ENCODE data around the gene WNT5B. TPM values are rescaled to one million over a fixed set of nuclear protein-coding genes. Genes with fewer than 3 reads are reported as not detected.

WNT5B gene
- total and polyA plus RNA-seq, 9 of the 15 experiments (the other 6 are each of a cell fraction or from before 2014, with no cell fraction given): 0.42 to 16.8 (median 5.4) TPM

- no peak for TF ChIP-seq HBP1 (CRISPR knock-in tag; IDR thresholded peaks at IDR 0.05)
- peak; percentile 59 to 65 for TF ChIP-seq NRF1 (conservative IDR thresholded peaks at IDR 0.05 in 1 of 2, IDR thresholded peaks at IDR 0.05 in 1 of 2)
- no peak for TF ChIP-seq CBX3 (IDR thresholded peaks at IDR 0.05; ENCODE audit: borderline replicate concordance in 1 of 2, low read length in 2 of 2)
- TF ChIP-seq ARID1B (IDR thresholded peaks at IDR 0.05): peak; percentile 39; the same call in 1 of the 2 replicates
- no peak for TF ChIP-seq ZNF586 (CRISPR knock-in tag; conservative IDR thresholded peaks at IDR 0.05)
- TF ChIP-seq ZNF212 (CRISPR knock-in tag; IDR thresholded peaks at IDR 0.05): no peak
- peak; percentile 52; the same call in 1 of the 2 replicates for TF ChIP-seq TAL1 (IDR thresholded peaks at IDR 0.05)
- TF ChIP-seq ELF2 (CRISPR knock-in tag; IDR thresholded peaks at IDR 0.05): no peak
- TF ChIP-seq ZNF76 (CRISPR knock-in tag; IDR thresholded peaks at IDR 0.05; ENCODE audit: borderline replicate concordance): no peak
- no peak for TF ChIP-seq NFYB (IDR thresholded peaks at IDR 0.05; ENCODE audit: extremely low read depth, insufficient read length)
- no peak for TF ChIP-seq ZFP1 (CRISPR knock-in tag; IDR thresholded peaks at IDR 0.05)
- TF ChIP-seq DIDO1 (tag; IDR thresholded peaks at IDR 0.05; ENCODE audit: low read depth): no peak
- no peak for TF ChIP-seq PURB (CRISPR knock-in tag; IDR thresholded peaks at IDR 0.05; ENCODE audit: low read depth)
- TF ChIP-seq E2F8 (IDR thresholded peaks at IDR 0.05; ENCODE audit: low read depth, partially characterized antibody): no peak
- TF ChIP-seq HDAC1 (IDR thresholded peaks at IDR 0.05): no peak
- no peak for TF ChIP-seq SIN3A (IDR thresholded peaks at IDR 0.05; ENCODE audit: borderline replicate concordance in 2 of 2, control insufficient read depth in 1 of 2, low read depth in 2 of 2, low read length in 2 of 2)
- no peak for TF ChIP-seq ZFP30 (CRISPR knock-in tag; IDR thresholded peaks at IDR 0.05; ENCODE audit: borderline replicate concordance)
- TF ChIP-seq RFX1 (IDR thresholded peaks at IDR 0.05): no peak
- TF ChIP-seq PTBP1 (IDR thresholded peaks at IDR 0.05; ENCODE audit: low read depth, low read length): no peak
- no peak for TF ChIP-seq KLF10 (CRISPR knock-in tag; IDR thresholded peaks at IDR 0.05)
- TF ChIP-seq RBM22 (IDR thresholded peaks at IDR 0.05; ENCODE audit: low read depth, low read length, poor library complexity, severe bottlenecking): no peak
- TF ChIP-seq ADNP (tag; IDR thresholded peaks at IDR 0.05): no peak
- no peak for TF ChIP-seq CLOCK (CRISPR knock-in tag; IDR thresholded peaks at IDR 0.05; ENCODE audit: borderline replicate concordance)
Observed at GRCh38 chr12:1666215-1666614, 37.2 kb downstream of the WNT5B start (continued).

Data from K562 (cell line).